GM19463 (cell line): ENCODE measurements around the gene GALNT11.

Experiments
- ATAC-seq: cut with Tn5 transposase; IDR thresholded peaks from one replicate; pipeline ENCODE4 v1.9.1; 2021; ENCODE audit warnings: mild to moderate bottlenecking, moderate library complexity; ENCODE audit not compliant: unreplicated experiment

GALNT11 gene

GRCh38 chr7:152115021-152115718, 89.7 kb downstream of the GALNT11 start:
- no peak for ATAC-seq

- ATAC-seq = no peak
Measured at GRCh38 chr7:152117356-152117755, 91.9 kb downstream of the GALNT11 start.

GRCh38 chr7:152120210-152120609, 94.7 kb downstream of the GALNT11 start:
- no peak for ATAC-seq

- ATAC-seq = no peak
Measured at GRCh38 chr7:152120776-152121175, 95.3 kb downstream of the GALNT11 start.

GRCh38 chr7:152121432-152121831, 96.0 kb downstream of the GALNT11 start:
- ATAC-seq = no peak

DNA sequence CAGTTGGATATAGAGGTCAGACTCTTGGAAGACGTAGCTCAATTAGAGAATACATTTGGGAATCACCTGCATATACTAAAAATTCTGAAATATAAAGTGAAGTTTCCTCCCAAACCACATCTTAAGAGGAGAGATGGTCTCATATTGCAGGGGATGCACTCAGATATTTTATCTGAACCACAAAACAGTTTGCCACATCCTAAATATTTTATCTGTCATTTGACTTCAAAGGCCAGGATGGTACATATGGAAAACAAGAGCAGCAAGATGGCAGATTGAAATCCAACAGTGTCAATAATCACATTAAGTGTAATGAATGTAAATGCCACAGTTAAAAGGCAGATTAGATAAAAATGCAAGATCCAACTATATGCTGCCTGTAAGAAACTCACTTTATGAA, 97.1 kb downstream of the GALNT11 start:
- ATAC-seq = no peak

- ATAC-seq = no peak
Measured at GRCh38 chr7:152126741-152127140, 101.3 kb downstream of the GALNT11 start.

DNA sequence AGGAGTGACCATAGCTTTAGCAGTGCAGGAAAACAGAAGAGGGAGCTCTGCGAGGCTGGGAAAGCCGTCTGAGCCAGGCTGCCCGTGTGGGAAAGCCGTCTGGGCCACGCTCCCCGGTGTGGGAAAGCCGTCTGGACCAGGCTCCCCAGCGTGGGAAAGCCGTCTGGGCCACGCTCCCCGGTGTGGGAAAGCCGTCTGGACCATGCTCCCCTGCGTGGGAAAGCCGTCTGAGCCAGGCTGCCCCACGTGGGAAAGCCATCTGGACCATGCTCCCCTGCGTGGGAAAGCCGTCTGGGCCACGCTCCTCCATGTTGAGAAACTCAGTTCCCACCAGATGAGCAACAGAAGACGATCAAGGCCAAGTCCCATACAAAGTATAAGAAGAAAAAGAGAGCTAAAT, 101.8 kb downstream of the GALNT11 start:
- ATAC-seq = no peak

DNA sequence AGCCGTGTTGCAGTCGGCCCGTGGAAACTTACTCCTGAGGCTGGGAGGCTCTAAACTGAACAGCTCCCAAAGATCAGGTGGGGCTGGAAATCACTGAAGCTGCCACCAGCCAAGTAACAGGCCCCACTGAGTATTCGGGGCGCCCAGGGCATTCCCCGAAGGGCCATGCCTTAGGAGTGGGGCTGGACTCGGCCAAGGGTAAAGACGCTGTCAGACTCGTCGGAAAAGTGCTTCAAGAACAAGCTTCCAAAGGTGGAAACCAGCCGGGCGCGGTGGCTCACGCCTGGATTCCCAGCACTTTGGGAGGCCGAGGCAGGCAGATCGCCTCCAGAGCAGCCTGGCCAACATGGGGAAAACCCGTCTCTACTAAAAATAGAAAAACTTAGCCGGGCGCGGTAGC, 102.8 kb downstream of the GALNT11 start:
- no peak for ATAC-seq

- ATAC-seq = no peak
Measured at GRCh38 chr7:152128741-152129461, 103.4 kb downstream of the GALNT11 start.

DNA sequence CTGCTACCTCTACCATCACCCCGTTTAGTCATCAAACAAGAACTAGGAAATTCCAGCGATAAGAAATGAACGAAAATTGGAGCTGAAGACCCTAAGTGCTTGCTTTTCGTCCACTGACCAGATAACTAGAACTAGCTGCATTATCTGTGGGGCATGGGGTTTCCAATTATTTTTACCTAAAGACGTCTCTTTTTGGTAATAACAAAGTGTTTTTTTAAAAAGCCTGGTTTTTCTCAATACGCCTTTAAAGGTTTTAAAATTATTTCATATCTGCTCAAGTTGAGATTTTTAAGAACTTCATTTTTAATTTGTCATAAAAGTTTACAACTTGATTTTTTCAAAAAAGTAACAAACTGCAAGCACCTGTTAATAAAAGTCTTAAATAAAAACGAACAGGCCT, 104.2 kb downstream of the GALNT11 start:
- ATAC-seq = no peak

DNA sequence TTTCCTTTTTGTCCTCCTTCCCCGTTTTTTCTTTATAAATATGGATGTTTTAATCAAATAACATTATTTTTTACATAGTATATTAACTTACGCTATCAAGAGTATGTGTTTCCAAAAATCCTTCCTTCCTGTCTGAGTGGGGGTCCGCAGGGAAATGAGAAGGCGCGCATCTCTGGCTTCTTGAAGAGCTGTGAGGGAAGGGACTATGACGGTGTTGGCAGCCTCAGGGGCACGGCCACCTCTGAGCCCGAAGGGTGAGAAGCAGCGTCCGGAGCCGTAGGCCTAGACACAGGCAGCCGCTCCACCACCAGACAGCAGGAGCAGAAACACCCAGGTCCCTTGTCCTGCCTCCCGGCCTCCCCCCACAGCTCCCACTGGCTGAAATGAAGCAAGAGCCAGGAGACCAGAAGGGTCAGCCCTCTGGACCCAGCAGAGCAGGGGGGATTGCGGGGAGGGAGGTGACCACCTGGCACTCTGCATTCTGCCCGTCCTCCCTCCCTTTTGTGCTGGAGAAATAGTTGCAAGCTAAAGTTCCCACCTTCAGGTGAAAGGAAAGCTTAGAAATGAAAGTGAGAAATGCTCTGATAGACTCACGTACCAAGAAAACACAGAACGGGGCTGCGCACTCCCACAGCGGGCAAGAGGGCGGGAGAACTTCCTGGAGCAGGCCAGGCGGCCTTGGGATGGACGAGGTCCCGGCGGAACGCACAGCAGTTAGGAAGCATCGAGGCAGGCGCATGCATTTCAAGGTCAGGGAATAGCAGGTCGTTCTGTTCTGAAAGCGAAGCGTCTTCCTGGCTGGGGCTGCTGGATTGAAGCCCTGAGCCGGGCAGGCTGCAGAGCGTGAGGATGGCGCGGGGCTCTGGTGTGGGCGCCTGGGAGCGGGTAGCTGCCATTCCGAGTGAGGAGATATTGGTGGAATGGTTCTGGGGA, 105.5 kb downstream of the GALNT11 start:
- ATAC-seq = no peak

DNA sequence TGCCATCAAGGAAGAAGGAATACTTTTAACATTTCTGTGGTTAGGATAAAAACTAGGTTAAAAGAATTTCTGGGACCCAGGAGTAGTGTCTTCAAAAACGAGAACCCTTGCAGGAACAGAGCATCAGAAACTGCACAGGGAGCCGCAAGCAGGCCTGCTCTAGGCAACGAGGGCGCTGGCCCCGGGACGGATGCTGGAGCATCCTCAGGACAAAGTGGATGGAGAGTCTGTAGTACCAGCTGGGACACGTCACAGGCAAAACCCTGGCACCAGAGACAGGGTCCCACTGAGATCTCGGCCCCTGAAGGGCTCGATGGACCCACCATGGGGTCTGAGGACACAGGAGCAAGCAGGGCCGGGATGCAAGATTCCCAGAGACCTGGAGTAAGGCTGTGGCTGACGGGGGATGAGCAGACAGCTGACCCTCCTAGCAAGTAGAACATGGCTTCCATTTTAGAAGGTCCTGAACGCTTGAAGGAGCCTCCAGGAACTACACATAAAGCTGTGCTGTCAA, 106.6 kb downstream of the GALNT11 start:
- no peak for ATAC-seq

GRCh38 chr7:152132812-152133211, 107.3 kb downstream of the GALNT11 start:
- ATAC-seq = no peak

DNA sequence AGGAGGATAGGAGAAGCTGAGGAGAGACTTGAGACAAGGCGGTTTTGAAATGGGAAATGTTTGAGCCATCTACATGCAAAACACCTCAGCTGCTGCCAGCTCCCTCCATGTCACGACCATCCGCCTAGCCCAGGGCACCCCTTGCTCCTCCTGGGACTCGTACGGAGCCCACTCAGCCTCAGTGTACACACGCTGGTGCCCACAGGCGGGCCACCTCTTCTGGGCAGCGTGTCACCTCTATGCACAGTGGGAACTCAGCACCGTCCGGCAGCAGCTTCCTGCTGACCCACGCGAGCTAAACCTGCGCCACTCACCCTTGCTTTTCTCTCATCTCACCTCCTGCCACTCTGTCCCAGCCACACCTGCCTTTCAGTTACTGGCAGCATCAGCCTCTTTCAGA, 108.3 kb downstream of the GALNT11 start:
- ATAC-seq = no peak

DNA sequence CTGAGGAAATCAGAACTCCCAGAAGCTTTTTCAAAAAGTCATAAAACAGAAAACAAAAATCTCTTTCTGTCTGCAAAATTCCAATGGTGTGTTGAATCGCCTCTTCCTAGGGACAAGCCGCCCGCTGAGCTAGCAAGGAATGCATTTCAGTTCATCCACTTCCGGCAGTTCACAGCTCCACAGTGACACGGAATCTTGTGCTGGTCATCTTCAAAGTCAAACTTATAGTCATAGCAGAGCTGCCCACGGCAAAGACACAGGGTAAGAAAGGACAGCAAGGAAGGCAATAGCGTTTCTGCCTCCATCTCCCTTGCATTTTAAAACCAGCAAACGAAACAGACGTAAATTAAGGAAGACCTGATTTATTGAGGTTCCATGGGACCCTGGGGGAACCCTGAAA, 111.2 kb downstream of the GALNT11 start:
- no peak for ATAC-seq

GRCh38 chr7:152137476-152138025, 112.1 kb downstream of the GALNT11 start:
- no peak for ATAC-seq

- no peak for ATAC-seq
Measured at GRCh38 chr7:152140067-152140466, 114.6 kb downstream of the GALNT11 start.

- ATAC-seq = no peak
Measured at GRCh38 chr7:152140560-152140959, 115.1 kb downstream of the GALNT11 start.

- no peak for ATAC-seq
Measured at GRCh38 chr7:152142976-152143595, 117.6 kb downstream of the GALNT11 start.
